Measurements from ENCODE around the gene ARAP1. TPM values are rescaled to one million over a fixed set of nuclear protein-coding genes. Genes with fewer than 3 reads are reported as not detected.

ARAP1 gene
- total RNA-seq, 2 donors from 2014 or later: 70.4 to 89.8 TPM

DNA sequence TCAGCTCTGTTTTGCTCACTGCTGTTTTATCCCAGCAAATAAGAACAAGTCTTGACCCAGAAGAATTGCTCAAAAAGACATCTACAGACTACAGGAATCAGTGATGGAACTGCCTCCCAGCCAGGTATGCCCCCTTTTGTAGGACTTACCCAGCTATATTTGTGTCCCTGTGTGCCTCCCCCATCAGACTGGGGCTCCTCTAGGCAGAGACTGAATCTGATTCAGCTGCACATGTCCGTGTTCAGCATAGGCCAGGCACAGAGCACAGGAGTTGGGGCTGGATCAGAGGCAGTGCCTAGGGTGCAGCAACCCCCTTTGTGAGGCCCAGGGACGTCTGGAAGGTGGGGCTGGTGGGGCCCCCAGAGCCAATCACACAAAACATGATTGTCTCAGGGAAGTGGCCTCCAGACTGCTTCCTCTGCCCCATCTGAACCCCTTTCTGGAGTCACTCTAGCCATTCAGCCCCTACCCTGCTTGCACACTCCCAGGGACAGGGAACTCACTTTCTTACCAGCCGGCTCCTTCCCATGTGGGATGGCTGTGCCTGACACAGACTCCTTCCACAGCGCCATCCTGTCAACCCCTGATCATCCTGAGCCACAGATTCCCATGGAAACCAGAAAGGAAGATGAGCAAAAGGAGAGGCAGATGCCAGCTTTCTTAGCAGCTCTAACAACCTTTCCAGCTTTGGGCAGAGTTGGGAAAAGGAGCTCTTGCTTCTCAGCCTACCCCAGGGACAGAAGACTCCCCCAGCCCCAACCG is 102.8 kb downstream of the ARAP1 start:
- no peak overlapping the region for H3K27ac ChIP-seq
- H3K9me3 ChIP-seq: no peaks in the 10 kb centered on the region
- no peak overlapping the region for H3K4me3 ChIP-seq
- intact Hi-C loops (cut with DNase I): no loop called here
- DNase-seq: no peak
- H3K4me1 ChIP-seq: no peaks in the 10 kb centered on the region
- TF ChIP-seq, protein P1, sequence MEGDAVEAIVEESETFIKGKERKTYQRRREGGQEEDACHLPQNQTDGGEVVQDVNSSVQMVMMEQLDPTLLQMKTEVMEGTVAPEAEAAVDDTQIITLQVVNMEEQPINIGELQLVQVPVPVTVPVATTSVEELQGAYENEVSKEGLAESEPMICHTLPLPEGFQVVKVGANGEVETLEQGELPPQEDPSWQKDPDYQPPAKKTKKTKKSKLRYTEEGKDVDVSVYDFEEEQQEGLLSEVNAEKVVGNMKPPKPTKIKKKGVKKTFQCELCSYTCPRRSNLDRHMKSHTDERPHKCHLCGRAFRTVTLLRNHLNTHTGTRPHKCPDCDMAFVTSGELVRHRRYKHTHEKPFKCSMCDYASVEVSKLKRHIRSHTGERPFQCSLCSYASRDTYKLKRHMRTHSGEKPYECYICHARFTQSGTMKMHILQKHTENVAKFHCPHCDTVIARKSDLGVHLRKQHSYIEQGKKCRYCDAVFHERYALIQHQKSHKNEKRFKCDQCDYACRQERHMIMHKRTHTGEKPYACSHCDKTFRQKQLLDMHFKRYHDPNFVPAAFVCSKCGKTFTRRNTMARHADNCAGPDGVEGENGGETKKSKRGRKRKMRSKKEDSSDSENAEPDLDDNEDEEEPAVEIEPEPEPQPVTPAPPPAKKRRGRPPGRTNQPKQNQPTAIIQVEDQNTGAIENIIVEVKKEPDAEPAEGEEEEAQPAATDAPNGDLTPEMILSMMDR (IDR thresholded peaks at IDR 0.05): no peak
- H3K9ac ChIP-seq (ENCODE audit: low read depth in 2 of 2, low read length in 2 of 2): no peak overlapping the region
- no peaks in the 10 kb centered on the region for H3K27me3 ChIP-seq
- no peaks in the 10 kb centered on the region for H3K36me3 ChIP-seq

DNA sequence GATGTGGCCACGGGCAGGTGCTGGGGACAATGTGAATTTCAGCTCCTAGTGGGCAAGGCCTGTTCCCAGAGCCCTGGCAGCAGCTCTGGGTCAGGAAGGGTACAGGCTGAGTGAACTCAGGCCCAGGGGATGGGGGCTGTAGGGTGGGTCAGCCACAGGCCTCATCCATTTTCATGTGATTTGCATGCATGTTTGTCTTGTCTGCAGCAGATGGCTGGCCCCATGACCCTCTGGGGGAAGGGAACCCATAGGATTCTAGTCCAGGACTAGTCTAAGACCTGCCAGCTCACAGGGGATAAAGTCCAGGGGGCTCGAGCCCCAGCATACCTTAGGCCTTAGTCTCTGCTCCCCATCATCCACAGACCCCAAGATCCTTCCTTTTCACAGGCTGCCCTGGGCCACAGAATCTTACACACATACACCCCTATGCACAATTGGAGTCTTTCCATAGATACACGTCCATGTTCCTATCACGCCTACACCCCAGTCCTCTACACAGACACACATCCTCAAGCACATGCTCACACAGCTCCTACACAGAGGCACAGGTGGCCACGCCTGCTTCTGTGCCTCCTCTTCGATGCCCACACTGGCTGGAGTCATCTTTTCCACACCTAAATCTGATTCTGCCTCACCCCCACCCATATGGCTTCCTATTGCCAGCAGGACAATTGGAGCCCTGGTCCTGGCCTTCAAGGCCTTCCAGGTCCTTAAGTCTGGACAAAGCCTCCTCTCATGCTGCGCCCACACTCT is 103.6 kb downstream of the ARAP1 start:
- no peak for DNase-seq
- Histone ChIP-seq H3K4me3 (no peak overlapping the region), H3K36me3 (no peaks in the 10 kb centered on the region), H3K4me1 (no peaks in the 10 kb centered on the region), H3K27me3 (no peaks in the 10 kb centered on the region), H3K9ac (ENCODE audit: low read depth in 2 of 2, low read length in 2 of 2) (no peak overlapping the region), H3K9me3 (no peaks in the 10 kb centered on the region), H3K27ac (no peak overlapping the region)
- intact Hi-C loops (cut with DNase I): no loop called here
- TF ChIP-seq, protein P1 (IDR thresholded peaks at IDR 0.05): no peak

DNA sequence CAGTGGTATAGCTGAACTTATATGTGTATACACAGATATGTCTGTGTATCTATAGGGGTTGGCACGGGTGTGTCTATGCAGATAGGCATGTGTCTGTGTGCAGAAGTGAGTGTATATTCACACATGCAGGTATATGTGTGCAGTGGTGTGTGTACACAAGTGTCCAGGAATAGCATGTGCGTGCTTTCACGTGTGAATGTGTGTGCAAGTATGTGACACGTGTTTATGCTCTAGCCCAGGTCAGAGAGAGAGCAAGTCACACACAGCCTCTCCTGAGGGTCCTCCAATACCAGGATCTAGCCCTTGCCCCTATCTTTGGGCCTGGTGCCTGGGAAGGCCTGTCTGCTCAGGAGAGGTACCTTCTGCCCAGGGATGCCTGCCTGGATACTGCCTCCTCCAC is 104.3 kb downstream of the ARAP1 start:
- TF ChIP-seq, protein P1 (IDR thresholded peaks at IDR 0.05): no peak
- no peaks in the 10 kb centered on the region for H3K9me3 ChIP-seq
- H3K27me3 ChIP-seq: no peaks in the 10 kb centered on the region
- H3K36me3 ChIP-seq: no peaks in the 10 kb centered on the region
- no peak overlapping the region for H3K4me3 ChIP-seq
- intact Hi-C loops (cut with DNase I): no loop called here
- no peak overlapping the region for H3K27ac ChIP-seq
- H3K4me1 ChIP-seq: peaks cover 2% of the 10 kb centered on the region
- no peak for DNase-seq
- no peak overlapping the region for H3K9ac ChIP-seq (ENCODE audit: low read depth in 2 of 2, low read length in 2 of 2)

DNA sequence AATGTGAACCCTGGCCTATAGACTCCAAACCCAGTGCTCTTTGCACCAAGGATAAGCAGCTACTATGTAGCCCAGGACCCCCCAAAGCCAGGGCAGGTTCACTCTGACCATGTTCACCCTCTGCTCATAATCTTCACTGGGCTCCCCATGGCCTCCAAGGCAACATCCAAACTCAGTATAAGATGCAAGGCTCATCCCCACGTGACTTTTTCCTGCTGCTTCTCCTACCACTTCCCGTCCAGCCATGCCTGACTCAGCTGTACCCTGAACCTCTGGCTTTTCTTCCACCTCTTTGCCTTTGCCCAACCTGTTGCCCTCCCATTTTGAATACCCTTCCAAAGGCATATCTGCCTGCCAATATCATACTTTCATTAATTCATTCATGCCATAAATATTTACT is 105.7 kb downstream of the ARAP1 start:
- H3K9ac ChIP-seq (ENCODE audit: low read depth in 2 of 2, low read length in 2 of 2): no peak overlapping the region
- peaks cover 5% of the 10 kb centered on the region for H3K27me3 ChIP-seq
- no peak overlapping the region for H3K4me3 ChIP-seq
- H3K36me3 ChIP-seq: no peaks in the 10 kb centered on the region
- no peaks in the 10 kb centered on the region for H3K9me3 ChIP-seq
- no peak for DNase-seq
- TF ChIP-seq, protein P1 (IDR thresholded peaks at IDR 0.05): no peak
- intact Hi-C loops (cut with DNase I): no loop called here
- H3K27ac ChIP-seq: no peak overlapping the region
- H3K4me1 ChIP-seq: peaks cover 10% of the 10 kb centered on the region

DNA sequence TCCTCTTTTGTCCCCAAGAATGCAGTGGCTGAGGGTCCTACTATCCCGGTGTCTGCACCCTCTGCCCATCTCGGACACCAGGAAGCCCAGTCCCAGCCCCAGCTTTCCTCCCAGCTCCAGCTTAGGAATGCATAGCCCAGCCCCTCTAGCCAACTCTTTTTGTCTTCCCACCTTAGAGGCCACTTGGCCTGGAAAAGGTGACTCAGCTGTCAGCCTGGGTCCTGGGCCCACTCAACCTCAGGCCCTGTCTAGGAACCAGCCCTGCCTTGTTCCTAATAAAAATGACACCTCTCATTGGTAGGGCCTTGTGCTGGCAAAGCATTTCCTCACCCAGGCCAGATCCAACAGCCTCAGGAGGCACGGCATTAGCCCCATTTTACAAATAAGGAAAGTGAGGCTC is 106.2 kb downstream of the ARAP1 start:
- intact Hi-C loops (cut with DNase I): no loop called here

More for the DNA sequence above, 106.2 kb downstream of the ARAP1 start:
- no peaks in the 10 kb centered on the region for H3K36me3 ChIP-seq
- no peak overlapping the region for H3K9ac ChIP-seq (ENCODE audit: low read depth in 2 of 2, low read length in 2 of 2)
- peaks cover 9% of the 10 kb centered on the region for H3K27me3 ChIP-seq
- no peak for DNase-seq
- H3K27ac ChIP-seq: no peak overlapping the region
- H3K4me1 ChIP-seq: peaks cover 10% of the 10 kb centered on the region
- TF ChIP-seq, protein P1 (IDR thresholded peaks at IDR 0.05): no peak
- H3K4me3 ChIP-seq: no peak overlapping the region
- no peaks in the 10 kb centered on the region for H3K9me3 ChIP-seq

Measured in colonic mucosa (tissue), 4 donors.